DND-41 (cell line): ENCODE results near the gene PCDH9.

ENCODE experiments used
- ATAC-seq: fragments of 200-7000 bp; cut with Tn5 transposase; 3 replicates; pipeline ENCODE4 v1.9.1; 2021; ENCODE audit warnings: low read depth; ENCODE audit not compliant: insufficient read depth
- DNase-seq: peaks from one replicate; pipeline ENCODE4 v3.0.0-alpha.2; 2020
- H2AFZ ChIP-seq: 2 replicates; pipeline ENCODE4 v1.6.0; 2012; ENCODE audit warnings: low read depth, low read length
- H3K27ac ChIP-seq: 2 replicates; pipeline ENCODE4 v1.5.1; 2012; ENCODE audit warnings: low read length, inconsistent platforms
- H3K27me3 ChIP-seq: fragments of 200-600 bp; sonication (generic); 2 replicates; pipeline ENCODE4 v1.6.0; 2012; ENCODE audit warnings: low read length, mild to moderate bottlenecking, inconsistent platforms; ENCODE audit not compliant: insufficient read depth, poor library complexity
- H3K36me3 ChIP-seq: 2 replicates; pipeline ENCODE4 v1.5.1; 2012; ENCODE audit warnings: low read length, inconsistent platforms; ENCODE audit not compliant: insufficient read depth
- H3K4me1 ChIP-seq: 2 replicates; pipeline ENCODE4 v1.5.1; 2012; ENCODE audit warnings: mild to moderate bottlenecking, low read length; ENCODE audit not compliant: insufficient read depth
- H3K4me2 ChIP-seq: 2 replicates; pipeline ENCODE4 v1.6.0; 2012; ENCODE audit warnings: mild to moderate bottlenecking, moderate library complexity, low read length, inconsistent platforms; ENCODE audit not compliant: insufficient read depth
- H3K4me3 ChIP-seq, 2 experiments: fragments of 200-600 bp in 1 of 2; shearing (Covaris generic) in 1 of 2; 2 replicates each; pipeline ENCODE4 v1.5.1; 2012 to 2016; ENCODE audit warnings: inconsistent platforms in 2 of 2, low read length in 2 of 2, mild to moderate bottlenecking in 2 of 2, low read depth in 1 of 2, moderate library complexity in 1 of 2
- H3K79me2 ChIP-seq: 2 replicates; pipeline ENCODE4 v1.6.0; 2012; ENCODE audit warnings: low read length, inconsistent platforms; ENCODE audit not compliant: insufficient read depth
- H3K9ac ChIP-seq: 2 replicates; pipeline ENCODE4 v1.6.0; 2012; ENCODE audit warnings: low read depth, mild to moderate bottlenecking, inconsistent platforms, low read length, moderate library complexity
- H3K9me3 ChIP-seq: 2 replicates; pipeline ENCODE4 v1.5.1; 2012; ENCODE audit warnings: low read length, moderate library complexity, mild to moderate bottlenecking, inconsistent platforms; ENCODE audit not compliant: insufficient read depth, severe bottlenecking
- H4K20me1 ChIP-seq: 2 replicates; pipeline ENCODE4 v1.6.0; 2012; ENCODE audit warnings: low read length; ENCODE audit not compliant: insufficient read depth
- EZH2 ChIP-seq: IDR thresholded peaks from 3 replicates; pipeline ENCODE4 v1.6.1; 2012; ENCODE audit warnings: borderline replicate concordance, low read depth, mild to moderate bottlenecking, moderate library complexity, low read length, inconsistent platforms; ENCODE audit not compliant: severe bottlenecking
- TF ChIP-seq, protein P1 (sequence below): IDR thresholded peaks from 2 replicates; pipeline ENCODE4 v1.5.1; 2012; ENCODE audit warnings: borderline replicate concordance, low read length, moderate library complexity, mild to moderate bottlenecking; ENCODE audit not compliant: poor library complexity, severe bottlenecking; ENCODE audit errors: extremely low read depth

The PCDH9 gene

GRCh38 chr13:66344805-66345517 is 885.2 kb downstream of the PCDH9 start:
- TF ChIP-seq, protein P1, sequence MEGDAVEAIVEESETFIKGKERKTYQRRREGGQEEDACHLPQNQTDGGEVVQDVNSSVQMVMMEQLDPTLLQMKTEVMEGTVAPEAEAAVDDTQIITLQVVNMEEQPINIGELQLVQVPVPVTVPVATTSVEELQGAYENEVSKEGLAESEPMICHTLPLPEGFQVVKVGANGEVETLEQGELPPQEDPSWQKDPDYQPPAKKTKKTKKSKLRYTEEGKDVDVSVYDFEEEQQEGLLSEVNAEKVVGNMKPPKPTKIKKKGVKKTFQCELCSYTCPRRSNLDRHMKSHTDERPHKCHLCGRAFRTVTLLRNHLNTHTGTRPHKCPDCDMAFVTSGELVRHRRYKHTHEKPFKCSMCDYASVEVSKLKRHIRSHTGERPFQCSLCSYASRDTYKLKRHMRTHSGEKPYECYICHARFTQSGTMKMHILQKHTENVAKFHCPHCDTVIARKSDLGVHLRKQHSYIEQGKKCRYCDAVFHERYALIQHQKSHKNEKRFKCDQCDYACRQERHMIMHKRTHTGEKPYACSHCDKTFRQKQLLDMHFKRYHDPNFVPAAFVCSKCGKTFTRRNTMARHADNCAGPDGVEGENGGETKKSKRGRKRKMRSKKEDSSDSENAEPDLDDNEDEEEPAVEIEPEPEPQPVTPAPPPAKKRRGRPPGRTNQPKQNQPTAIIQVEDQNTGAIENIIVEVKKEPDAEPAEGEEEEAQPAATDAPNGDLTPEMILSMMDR, result no peak
- no peak for TF ChIP-seq EZH2
- no peaks in the 10 kb centered on the region for H4K20me1 ChIP-seq
- no peak overlapping the region for H3K4me3 ChIP-seq
- no peaks in the 10 kb centered on the region for H3K27me3 ChIP-seq
- no peak overlapping the region for H3K27ac ChIP-seq
- DNase-seq, result no peak
- H3K79me2 ChIP-seq, result no peaks in the 10 kb centered on the region
- no peak overlapping the region for H3K4me2 ChIP-seq
- H3K9ac ChIP-seq, result no peak overlapping the region
- H3K36me3 ChIP-seq, result no peaks in the 10 kb centered on the region
- no peak overlapping the region for H2AFZ ChIP-seq
- no peak for ATAC-seq
- no peaks in the 10 kb centered on the region for H3K4me1 ChIP-seq
- no peaks in the 10 kb centered on the region for H3K9me3 ChIP-seq

- Histone ChIP-seq H2AFZ (no peak overlapping the region), H3K4me3 (no peak overlapping the region), H3K9ac (no peak overlapping the region), H3K4me2 (no peak overlapping the region), H3K27me3 (no peaks in the 10 kb centered on the region), H4K20me1 (no peaks in the 10 kb centered on the region), H3K79me2 (no peaks in the 10 kb centered on the region), H3K27ac (no peak overlapping the region), H3K36me3 (no peaks in the 10 kb centered on the region), H3K9me3 (no peaks in the 10 kb centered on the region), H3K4me1 (no peaks in the 10 kb centered on the region)
- ATAC-seq (no peak), DNase-seq (no peak)
- TF ChIP-seq, protein P1, result no peak
- TF ChIP-seq EZH2, result no peak
Observed at GRCh38 chr13:66343224-66343828, 886.8 kb downstream of the PCDH9 start.

GRCh38 chr13:66341635-66342377 is 888.3 kb downstream of the PCDH9 start:
- Histone ChIP-seq H3K27ac (no peak overlapping the region), H3K4me2 (no peak overlapping the region), H3K79me2 (no peaks in the 10 kb centered on the region), H3K9me3 (no peaks in the 10 kb centered on the region), H3K4me3 (no peak overlapping the region), H3K4me1 (no peaks in the 10 kb centered on the region), H2AFZ (no peak overlapping the region), H3K36me3 (no peaks in the 10 kb centered on the region), H4K20me1 (no peaks in the 10 kb centered on the region), H3K27me3 (no peaks in the 10 kb centered on the region), H3K9ac (no peak overlapping the region)
- TF ChIP-seq, protein P1, result no peak
- TF ChIP-seq EZH2, result no peak
- no peak for ATAC-seq
- DNase-seq, result no peak
